GM21825 (cell line): Measurements from ENCODE around the gene NATD1.
"Not testable (repeated sequence)": the region's sequence is repeated elsewhere in the genome, so short reads cannot be mapped to it uniquely, and the experiment has no call there.

Experiments
- ATAC-seq: cut with Tn5 transposase; IDR thresholded peaks from one replicate; pipeline ENCODE4 v1.9.1; 2021; ENCODE audit warnings: mild to moderate bottlenecking, moderate library complexity; ENCODE audit not compliant: unreplicated experiment

The NATD1 gene

DNA sequence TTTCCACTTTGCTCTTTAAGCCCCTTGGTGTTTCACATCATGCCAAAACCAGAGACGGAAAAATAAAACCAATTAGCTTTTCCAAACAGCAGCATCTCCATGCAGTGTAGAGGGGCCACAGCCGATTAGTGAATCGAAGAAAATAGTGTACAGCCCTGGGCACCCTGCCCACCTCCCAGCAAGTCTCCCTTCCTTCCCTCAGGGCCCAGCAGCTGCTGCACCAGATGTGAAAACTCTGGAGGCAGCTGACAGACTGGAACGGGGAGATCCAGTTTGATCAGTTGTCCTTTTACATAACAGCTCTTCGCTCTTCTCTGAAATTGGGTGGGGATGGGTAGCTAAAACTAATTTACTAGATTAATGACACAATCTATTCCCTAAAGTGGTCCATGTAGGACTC lies 58.5 kb downstream of the NATD1 start:
- no peak for ATAC-seq

DNA sequence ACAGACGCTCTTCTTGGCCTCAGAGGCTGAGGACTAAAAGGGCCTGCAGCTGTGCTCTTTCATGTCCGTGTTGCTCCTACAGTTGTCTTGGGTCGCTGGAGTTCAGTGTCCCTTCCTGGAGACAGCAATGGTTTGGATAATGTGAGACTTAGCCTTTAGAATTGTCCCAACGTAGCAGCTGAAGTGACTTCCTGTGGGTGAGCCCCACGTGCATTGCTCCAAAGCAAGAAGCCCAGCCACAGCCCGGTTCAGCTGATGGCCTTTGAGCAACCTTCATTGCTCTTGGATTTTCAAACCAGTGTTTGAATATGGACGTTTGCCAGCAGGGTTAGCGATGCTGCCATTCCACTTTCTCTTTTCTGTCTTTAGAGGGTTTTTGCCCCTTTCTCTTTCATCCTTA lies 59.0 kb downstream of the NATD1 start:
- ATAC-seq, result no peak

DNA sequence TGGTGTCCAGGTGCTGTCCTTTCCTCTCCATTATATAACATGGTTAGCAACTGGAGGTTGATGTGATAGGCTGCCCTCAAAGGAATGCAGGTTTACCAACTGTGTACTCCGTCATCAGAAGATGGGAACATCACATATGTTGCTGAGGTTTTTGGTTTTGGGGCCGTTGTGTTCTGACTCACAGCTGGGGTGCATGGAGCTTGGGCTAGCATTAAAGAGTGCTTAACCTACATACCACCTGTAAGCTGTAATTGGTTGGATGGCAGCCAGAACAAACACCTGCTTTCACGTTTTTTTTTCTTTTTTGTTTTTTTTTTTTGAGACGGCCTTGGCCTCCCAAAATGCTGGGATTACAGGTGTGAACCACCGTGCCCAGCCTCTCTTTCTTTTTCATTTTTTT lies 60.2 kb downstream of the NATD1 start:
- ATAC-seq, result no peak

GRCh38 chr17:21192414-21192813 lies 60.8 kb downstream of the NATD1 start:
- not testable (repeated sequence) for ATAC-seq

GRCh38 chr17:21191698-21192097 lies 61.5 kb downstream of the NATD1 start:
- ATAC-seq, result no peak

GRCh38 chr17:21190078-21190477 lies 63.1 kb downstream of the NATD1 start:
- no peak for ATAC-seq

DNA sequence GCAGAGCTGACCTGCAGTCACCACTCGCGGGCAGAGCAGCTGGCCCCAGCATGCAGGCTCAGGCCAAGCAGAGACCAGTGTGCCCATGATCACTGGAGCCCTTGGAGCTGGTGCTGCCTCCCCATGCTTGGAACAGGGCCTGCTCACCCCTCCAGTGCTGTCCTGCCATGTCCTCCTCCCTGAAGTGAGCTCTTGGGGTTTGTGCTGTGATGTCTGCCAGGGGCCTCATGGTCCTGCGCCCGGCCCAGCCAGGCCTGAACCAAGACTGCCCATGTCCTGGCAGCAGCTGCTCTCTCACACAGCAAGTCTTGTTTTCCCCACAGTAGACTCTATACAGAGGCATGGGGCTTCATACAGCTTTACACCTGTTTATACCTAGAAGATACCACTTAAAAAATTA lies 63.8 kb downstream of the NATD1 start:
- ATAC-seq, result no peak
